HepG2 (cell line): ENCODE measurements around the gene GPN2. TPM values are rescaled to one million over a fixed set of nuclear protein-coding genes. Genes with fewer than 3 reads are reported as not detected.

Experiments
- ARID2 ChIP-seq: sonication (generic); formaldehyde crosslinking; IDR thresholded peaks from 2 replicates; pipeline ENCODE4 v1.8.1; 2022; ENCODE audit warnings: mild to moderate bottlenecking, missing genetic modification reagents, borderline replicate concordance
- BORCS8-MEF2B ChIP-seq: sonication (generic); formaldehyde crosslinking; IDR thresholded peaks from 2 replicates; pipeline ENCODE4 v1.8.0; 2022; ENCODE audit warnings: mild to moderate bottlenecking, missing genetic modification reagents
- ELF1 ChIP-seq: sonication (generic); formaldehyde crosslinking; IDR thresholded peaks from 2 replicates; pipeline ENCODE4 v1.4.0; 2020; ENCODE audit warnings: missing genetic modification reagents
- ESRRA ChIP-seq: sonication (generic); formaldehyde crosslinking; IDR thresholded peaks from 2 replicates; pipeline ENCODE4 v1.5.1; 2020; ENCODE audit warnings: mild to moderate bottlenecking, low read depth, missing genetic modification reagents
- HNRNPLL ChIP-seq: fragments of 200-400 bp; formaldehyde crosslinking; IDR thresholded peaks from 2 replicates; pipeline ENCODE4 v1.6.1; 2017; ENCODE audit warnings: mild to moderate bottlenecking, low read depth, low read length; ENCODE audit not compliant: poor library complexity, severe bottlenecking
- HNRNPUL1 ChIP-seq: fragments of 200-400 bp; formaldehyde crosslinking; IDR thresholded peaks from 2 replicates; pipeline ENCODE4 v1.6.1; 2017; ENCODE audit warnings: low read depth, mild to moderate bottlenecking, low read length, moderate library complexity
- MNT ChIP-seq: fragments of 450-650 bp; IDR thresholded peaks from 2 replicates; pipeline ENCODE4 v1.6.1; 2016
- PAX8 ChIP-seq: sonication (generic); formaldehyde crosslinking; IDR thresholded peaks from 2 replicates; pipeline ENCODE4 v1.8.0; 2022; ENCODE audit warnings: mild to moderate bottlenecking, missing genetic modification reagents, borderline replicate concordance
- SIN3A ChIP-seq: IDR thresholded peaks from 2 replicates; pipeline ENCODE4 v1.6.1; 2011; ENCODE audit warnings: low read depth, mild to moderate bottlenecking, control low read depth, low read length, borderline replicate concordance
- SOX6 ChIP-seq, 2 experiments: fragments of 450-650 bp in 1 of 2; sonication (generic) in 1 of 2; formaldehyde crosslinking in 1 of 2; IDR thresholded peaks; 2 replicates each; pipeline versions ENCODE4 v1.4.0 to v1.6.1; 2017 to 2020; ENCODE audit warnings: antibody characterized with exemption in 1 of 2, mild to moderate bottlenecking in 1 of 2, missing genetic modification reagents in 1 of 2
- ZBTB3 ChIP-seq: sonication (generic); formaldehyde crosslinking; IDR thresholded peaks from 2 replicates; pipeline ENCODE4 v1.4.0; 2020; ENCODE audit warnings: low read depth, mild to moderate bottlenecking, moderate library complexity, missing genetic modification reagents, borderline replicate concordance
- ZNF253 ChIP-seq: sonication (generic); formaldehyde crosslinking; IDR thresholded peaks from 2 replicates; pipeline ENCODE4 v1.8.0; 2022; ENCODE audit warnings: mild to moderate bottlenecking, missing genetic modification reagents, borderline replicate concordance
- ZNF546 ChIP-seq: sonication (generic); formaldehyde crosslinking; conservative IDR thresholded peaks from 2 replicates; pipeline ENCODE4 v1.8.1; 2023; ENCODE audit warnings: mild to moderate bottlenecking, missing genetic modification reagents
- ZNF562 ChIP-seq: sonication (generic); formaldehyde crosslinking; IDR thresholded peaks from 2 replicates; pipeline ENCODE4 v1.8.0; 2022; ENCODE audit warnings: missing genetic modification reagents, borderline replicate concordance
- polyA plus RNA-seq, 8 experiments: library from polyadenylated mRNA; depleted of rRNA in 3 of 8; stranded (reverse) in 7 of 8; unstranded in 1 of 8; fragments of >200 nt; fragmentation: Illumina TruSeq in 4 of 8; extraction: Trizol in 4 of 8; gene quantifications; 2 replicates each; pipeline versions ENCODE4 v1.2.1 to v1.2.3, GENCODE V29; 2011 to 2016; ENCODE audit warnings: low read depth in 4 of 8, missing spikeins in 1 of 8, mixed read lengths in 1 of 8; ENCODE audit not compliant: insufficient read depth in 1 of 8
- total RNA-seq, 5 experiments: library from RNA; depleted of rRNA; stranded (reverse); fragments of >200 nt; fragmentation: Illumina TruSeq; extraction: Trizol; gene quantifications; 2 replicates each; pipeline ENCODE4 v1.2.3, GENCODE V29; 2016; ENCODE audit warnings: low read depth in 1 of 5
- TF ChIP-seq, protein P1 (sequence below): sonication (generic); formaldehyde crosslinking; IDR thresholded peaks from 2 replicates; pipeline ENCODE4 v1.4.0; 2020; ENCODE audit warnings: missing genetic modification reagents
- TF ChIP-seq, protein P2 (sequence below): sonication (generic); formaldehyde crosslinking; IDR thresholded peaks from 2 replicates; pipeline ENCODE4 v1.5.1; 2020; ENCODE audit warnings: missing genetic modification reagents, mild to moderate bottlenecking, borderline replicate concordance
- TF ChIP-seq, protein P3 (sequence below): sonication (generic); formaldehyde crosslinking; IDR thresholded peaks from 2 replicates; pipeline ENCODE4 v1.4.0; 2020; ENCODE audit warnings: missing genetic modification reagents

Gene GPN2
- total and polyA plus RNA-seq, 2 of the 13 experiments (the other 11 are each of a cell fraction or from before 2014, with no cell fraction given): 19.3 to 38.9 TPM

- TF ChIP-seq, protein P1, sequence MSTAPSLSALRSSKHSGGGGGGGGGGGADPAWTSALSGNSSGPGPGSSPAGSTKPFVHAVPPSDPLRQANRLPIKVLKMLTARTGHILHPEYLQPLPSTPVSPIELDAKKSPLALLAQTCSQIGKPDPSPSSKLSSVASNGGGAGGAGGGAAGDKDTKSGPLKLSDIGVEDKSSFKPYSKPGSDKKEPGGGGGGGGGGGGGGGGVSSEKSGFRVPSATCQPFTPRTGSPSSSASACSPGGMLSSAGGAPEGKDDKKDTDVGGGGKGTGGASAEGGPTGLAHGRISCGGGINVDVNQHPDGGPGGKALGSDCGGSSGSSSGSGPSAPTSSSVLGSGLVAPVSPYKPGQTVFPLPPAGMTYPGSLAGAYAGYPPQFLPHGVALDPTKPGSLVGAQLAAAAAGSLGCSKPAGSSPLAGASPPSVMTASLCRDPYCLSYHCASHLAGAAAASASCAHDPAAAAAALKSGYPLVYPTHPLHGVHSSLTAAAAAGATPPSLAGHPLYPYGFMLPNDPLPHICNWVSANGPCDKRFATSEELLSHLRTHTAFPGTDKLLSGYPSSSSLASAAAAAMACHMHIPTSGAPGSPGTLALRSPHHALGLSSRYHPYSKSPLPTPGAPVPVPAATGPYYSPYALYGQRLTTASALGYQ (CRISPR knock-in tag): 0 out of 2 replicates have a peak, but pooled peaks have one; percentile 36
- TF ChIP-seq ARID2 (CRISPR knock-in tag) (peak; percentile 49; the same call in 1 of the 2 replicates), BORCS8-MEF2B (CRISPR knock-in tag) (no peak; the same call in 1 of the 2 replicates), ZNF253 (CRISPR knock-in tag) (no peak), SOX6 (IDR thresholded peaks at IDR 0.05) (no peak), SOX6 (CRISPR knock-in tag; IDR thresholded peaks at IDR 0.05) (peak; percentile 44; the same call in 1 of the 2 replicates), ZNF546 (CRISPR knock-in tag) (no peak), ELF1 (peak; percentile 67), ZNF562 (no peak), MNT (0 out of 2 replicates have a peak, but pooled peaks have one; percentile 33), ESRRA (CRISPR knock-in tag) (no peak), ZBTB3 (no peak), PAX8 (CRISPR knock-in tag) (0 out of 2 replicates have a peak, but pooled peaks have one; percentile 81), HNRNPLL (peak; percentile 67), HNRNPUL1 (no peak), SIN3A (peak; percentile 26; the same call in 1 of the 2 replicates)
- TF ChIP-seq, protein P2, sequence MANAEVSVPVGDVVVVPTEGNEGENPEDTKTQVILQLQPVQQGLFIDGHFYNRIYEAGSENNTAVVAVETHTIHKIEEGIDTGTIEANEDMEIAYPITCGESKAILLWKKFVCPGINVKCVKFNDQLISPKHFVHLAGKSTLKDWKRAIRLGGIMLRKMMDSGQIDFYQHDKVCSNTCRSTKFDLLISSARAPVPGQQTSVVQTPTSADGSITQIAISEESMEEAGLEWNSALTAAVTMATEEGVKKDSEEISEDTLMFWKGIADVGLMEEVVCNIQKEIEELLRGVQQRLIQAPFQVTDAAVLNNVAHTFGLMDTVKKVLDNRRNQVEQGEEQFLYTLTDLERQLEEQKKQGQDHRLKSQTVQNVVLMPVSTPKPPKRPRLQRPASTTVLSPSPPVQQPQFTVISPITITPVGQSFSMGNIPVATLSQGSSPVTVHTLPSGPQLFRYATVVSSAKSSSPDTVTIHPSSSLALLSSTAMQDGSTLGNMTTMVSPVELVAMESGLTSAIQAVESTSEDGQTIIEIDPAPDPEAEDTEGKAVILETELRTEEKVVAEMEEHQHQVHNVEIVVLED (CRISPR knock-in tag): peak; percentile 82
- TF ChIP-seq, protein P3, sequence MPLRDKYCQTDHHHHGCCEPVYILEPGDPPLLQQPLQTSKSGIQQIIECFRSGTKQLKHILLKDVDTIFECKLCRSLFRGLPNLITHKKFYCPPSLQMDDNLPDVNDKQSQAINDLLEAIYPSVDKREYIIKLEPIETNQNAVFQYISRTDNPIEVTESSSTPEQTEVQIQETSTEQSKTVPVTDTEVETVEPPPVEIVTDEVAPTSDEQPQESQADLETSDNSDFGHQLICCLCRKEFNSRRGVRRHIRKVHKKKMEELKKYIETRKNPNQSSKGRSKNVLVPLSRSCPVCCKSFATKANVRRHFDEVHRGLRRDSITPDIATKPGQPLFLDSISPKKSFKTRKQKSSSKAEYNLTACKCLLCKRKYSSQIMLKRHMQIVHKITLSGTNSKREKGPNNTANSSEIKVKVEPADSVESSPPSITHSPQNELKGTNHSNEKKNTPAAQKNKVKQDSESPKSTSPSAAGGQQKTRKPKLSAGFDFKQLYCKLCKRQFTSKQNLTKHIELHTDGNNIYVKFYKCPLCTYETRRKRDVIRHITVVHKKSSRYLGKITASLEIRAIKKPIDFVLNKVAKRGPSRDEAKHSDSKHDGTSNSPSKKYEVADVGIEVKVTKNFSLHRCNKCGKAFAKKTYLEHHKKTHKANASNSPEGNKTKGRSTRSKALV (CRISPR knock-in tag): 0 out of 2 replicates have a peak, but pooled peaks have one; percentile 38
Measured at GRCh38 chr1:26864610-26865480, 25.2 kb downstream of the GPN2 start (continued).
